ENCODE measurements around the gene GTF2IRD1.
"Not testable (repeated sequence)": the region's sequence is repeated elsewhere in the genome, so short reads cannot be mapped to it uniquely, and the experiment has no call there.

GTF2IRD1 gene

GRCh38 chr7:74428023-74428422 is 25.7 kb upstream of the GTF2IRD1 start:
- H3K27ac ChIP-seq: no peak overlapping the region

GRCh38 chr7:74429153-74429747 is 24.5 kb upstream of the GTF2IRD1 start:
- H3K27ac ChIP-seq: no peak overlapping the region
- DNase-seq (ENCODE audit: low read depth, low spot score): no peak

More at GRCh38 chr7:74428023-74428422, 25.7 kb upstream of the GTF2IRD1 start:
- DNase-seq (ENCODE audit: low read depth, low spot score): no peak

- not testable (repeated sequence) for DNase-seq (ENCODE audit: low read depth, low spot score); H3K27ac ChIP-seq
These were observed 23.3 kb upstream of the GTF2IRD1 start for GRCh38 chr7:74430409-74430808.

GRCh38 chr7:74430961-74431466 is 22.7 kb upstream of the GTF2IRD1 start:
- H3K27ac ChIP-seq: no peak overlapping the region
- DNase-seq (ENCODE audit: low read depth, low spot score): no peak

- DNase-seq (ENCODE audit: low read depth, low spot score): not testable (repeated sequence)
These were observed 16.5 kb upstream of the GTF2IRD1 start for GRCh38 chr7:74437291-74437571.

GRCh38 chr7:74438327-74438726 is 15.4 kb upstream of the GTF2IRD1 start:
- DNase-seq (ENCODE audit: low read depth, low spot score): no peak
- no peak overlapping the region for H3K27ac ChIP-seq

More at GRCh38 chr7:74437291-74437571, 16.5 kb upstream of the GTF2IRD1 start:
- H3K27ac ChIP-seq: not testable (repeated sequence)

- no peak for DNase-seq (ENCODE audit: low read depth, low spot score)
- H3K27ac ChIP-seq: no peak overlapping the region
These were observed 14.2 kb upstream of the GTF2IRD1 start for GRCh38 chr7:74439541-74439940.

GRCh38 chr7:74440143-74440542 is 13.6 kb upstream of the GTF2IRD1 start:
- not testable (repeated sequence) for H3K27ac ChIP-seq; DNase-seq (ENCODE audit: low read depth, low spot score)

GRCh38 chr7:74441801-74442200 is 11.9 kb upstream of the GTF2IRD1 start:
- H3K27ac ChIP-seq: no peak overlapping the region

GRCh38 chr7:74443543-74444247 is 10.0 kb upstream of the GTF2IRD1 start:
- H3K27ac ChIP-seq: no peak overlapping the region
- no peak for DNase-seq (ENCODE audit: low read depth, low spot score)

More at GRCh38 chr7:74441801-74442200, 11.9 kb upstream of the GTF2IRD1 start:
- DNase-seq (ENCODE audit: low read depth, low spot score): no peak

- H3K27ac ChIP-seq: no peak overlapping the region
- no peak for DNase-seq (ENCODE audit: low read depth, low spot score)
These were observed 4.6 kb upstream of the GTF2IRD1 start for GRCh38 chr7:74449144-74449543.

GRCh38 chr7:74449809-74450397 is 3.8 kb upstream of the GTF2IRD1 start:
- no peak for DNase-seq (ENCODE audit: low read depth, low spot score)
- no peak overlapping the region for H3K27ac ChIP-seq

- H3K27ac ChIP-seq: peak overlapping the region; percentile 98
- DNase-seq (ENCODE audit: low read depth, low spot score): peak; percentile 18
These were observed 871 bp upstream of the GTF2IRD1 start for GRCh38 chr7:74452748-74453321.

- peak overlapping the region; percentile 98 for H3K27ac ChIP-seq
- no peak for DNase-seq (ENCODE audit: low read depth, low spot score)
These were observed 567 bp downstream of the GTF2IRD1 start for GRCh38 chr7:74454021-74454924.

- peak overlapping the region; percentile 98 for H3K27ac ChIP-seq
- no peak for DNase-seq (ENCODE audit: low read depth, low spot score)
These were observed 1.2 kb downstream of the GTF2IRD1 start for GRCh38 chr7:74454925-74455288.

- H3K27ac ChIP-seq: peak overlapping the region; percentile 98
- DNase-seq (ENCODE audit: low read depth, low spot score): no peak
These were observed 1.6 kb downstream of the GTF2IRD1 start for GRCh38 chr7:74455291-74455804.

- DNase-seq (ENCODE audit: low read depth, low spot score): no peak
- peak overlapping the region; percentile 98 for H3K27ac ChIP-seq
These were observed 2.2 kb downstream of the GTF2IRD1 start for GRCh38 chr7:74455928-74456327.

GRCh38 chr7:74457007-74457406 is 3.3 kb downstream of the GTF2IRD1 start:
- peak overlapping the region; percentile 12 for H3K27ac ChIP-seq
- no peak for DNase-seq (ENCODE audit: low read depth, low spot score)

GRCh38 chr7:74461970-74462706 is 8.4 kb downstream of the GTF2IRD1 start:
- peak overlapping the region; percentile 11 for H3K27ac ChIP-seq
- no peak for DNase-seq (ENCODE audit: low read depth, low spot score)
